Activated CD4-positive, CD25-positive, alpha-beta regulatory T cell treated with anti-CD3 and anti-CD28 coated beads, Interleukin-2, amount 50 U/mL, for 16 hours (primary cell): ENCODE results near the gene ANKMY1.
A peak's percentile ranks its signal among the peaks of the same experiment; 100 is the strongest.

Source experiments
- DNase-seq: peaks from one replicate; pipeline ENCODE4 v3.0.0-alpha.2; 2020; ENCODE audit warnings: low read depth, low spot score

The ANKMY1 gene

DNA sequence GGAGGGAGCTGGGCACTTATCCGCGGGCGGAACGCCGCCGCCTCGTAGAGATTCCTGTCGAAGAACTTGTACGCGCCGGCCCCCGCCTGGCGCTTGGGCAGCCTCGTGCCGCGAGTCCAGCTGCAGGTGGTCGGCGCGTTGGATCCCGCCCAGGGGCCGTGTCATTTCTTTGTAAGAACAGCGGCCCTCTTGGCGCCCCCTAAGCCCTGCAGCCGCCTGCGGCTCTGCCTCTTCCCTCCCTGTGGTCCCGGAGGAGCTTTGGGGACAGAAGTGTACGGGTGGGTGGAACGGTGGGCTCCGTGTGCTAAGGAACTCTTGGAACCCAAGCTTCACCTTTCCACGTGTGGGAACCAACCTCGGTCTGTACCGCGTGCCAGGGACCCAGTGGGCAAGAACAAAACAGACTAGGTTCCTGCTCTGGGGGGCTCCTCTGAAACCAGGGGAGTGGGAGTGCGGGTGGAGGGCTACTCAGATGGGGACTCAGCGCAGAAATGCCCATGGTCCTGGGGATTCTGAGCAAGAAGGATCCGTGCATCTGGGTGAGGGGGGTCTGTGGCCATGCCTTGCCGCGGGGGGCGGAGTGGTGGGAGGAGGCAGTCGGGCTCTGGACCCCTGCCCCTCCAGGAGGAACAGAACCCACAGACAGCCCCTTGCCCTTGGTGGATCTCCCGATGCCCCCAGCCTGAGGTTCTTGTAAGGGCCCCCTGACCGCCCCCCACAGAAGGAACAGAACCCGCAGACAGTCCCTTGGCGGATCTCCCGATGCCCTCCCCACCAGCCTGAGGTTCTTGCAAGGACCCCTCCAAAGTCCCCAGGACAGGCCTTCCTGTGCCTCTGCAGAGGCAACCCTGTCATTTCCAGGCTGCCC is 120.9 kb downstream of the ANKMY1 start:
- DNase-seq, result no peak

DNA sequence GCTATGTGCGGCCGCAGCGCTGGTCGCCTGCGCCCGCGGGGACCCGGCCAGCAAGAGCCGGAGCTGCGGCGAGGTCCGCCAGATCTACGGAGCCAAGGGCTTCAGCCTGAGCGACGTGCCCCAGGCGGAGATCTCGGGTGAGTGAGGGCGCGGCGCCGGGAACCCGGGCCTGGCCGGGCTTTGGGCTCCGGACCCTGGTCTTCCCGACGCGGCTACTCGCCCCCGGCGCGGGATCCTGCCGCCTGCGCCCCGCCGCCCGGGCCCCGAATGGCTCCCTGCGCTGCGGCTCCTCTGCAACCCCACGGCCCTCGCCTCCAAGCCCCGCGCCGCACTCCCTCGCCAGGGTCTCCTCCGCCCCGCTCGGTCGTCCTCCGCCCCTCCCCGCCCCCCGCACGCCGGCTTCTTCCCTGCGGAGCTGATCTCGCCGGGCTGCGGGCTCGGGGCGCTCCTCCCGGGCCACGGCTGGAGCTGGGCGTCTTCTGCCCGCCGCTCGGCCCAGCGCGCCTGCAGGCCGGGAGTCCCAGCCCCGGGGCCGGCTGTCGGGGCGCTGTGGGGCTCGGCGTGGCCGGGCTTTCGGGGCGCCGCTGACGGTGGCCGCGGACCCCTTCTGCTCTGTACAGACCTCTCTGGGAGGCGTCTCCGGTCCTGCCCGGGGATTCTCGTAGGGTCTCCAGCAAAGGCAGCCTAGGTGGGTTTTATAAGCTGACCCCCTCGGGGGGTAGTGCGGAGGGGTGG is 121.7 kb downstream of the ANKMY1 start:
- no peak for DNase-seq

DNA sequence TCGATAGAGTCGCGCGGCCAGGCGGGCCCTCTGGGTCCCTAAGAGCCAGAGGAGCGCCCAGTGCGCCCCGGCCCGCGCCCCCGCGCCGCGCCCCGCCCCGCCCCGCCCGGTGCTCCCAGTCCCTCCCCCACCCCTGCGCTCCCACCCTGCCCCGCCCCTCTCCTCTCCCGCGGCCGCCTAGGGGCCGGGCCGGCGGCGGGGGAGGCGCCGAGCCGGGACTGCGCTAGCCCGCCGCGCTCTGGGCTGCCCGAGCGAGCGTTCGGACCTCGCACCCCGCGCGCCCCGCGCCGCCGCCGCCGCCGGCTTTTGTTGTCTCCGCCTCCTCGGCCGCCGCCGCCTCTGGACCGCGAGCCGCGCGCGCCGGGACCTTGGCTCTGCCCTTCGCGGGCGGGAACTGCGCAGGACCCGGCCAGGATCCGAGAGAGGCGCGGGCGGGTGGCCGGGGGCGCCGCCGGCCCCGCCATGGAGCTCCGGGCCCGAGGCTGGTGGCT is 122.3 kb downstream of the ANKMY1 start, which contains the start of gene GPC1:
TSS of gene GPC1 (plus strand) at position 207 of the 491 bp plus-strand sequence. CDS start at position 463, 256 bp downstream.
- DNase-seq, result no peak

DNA sequence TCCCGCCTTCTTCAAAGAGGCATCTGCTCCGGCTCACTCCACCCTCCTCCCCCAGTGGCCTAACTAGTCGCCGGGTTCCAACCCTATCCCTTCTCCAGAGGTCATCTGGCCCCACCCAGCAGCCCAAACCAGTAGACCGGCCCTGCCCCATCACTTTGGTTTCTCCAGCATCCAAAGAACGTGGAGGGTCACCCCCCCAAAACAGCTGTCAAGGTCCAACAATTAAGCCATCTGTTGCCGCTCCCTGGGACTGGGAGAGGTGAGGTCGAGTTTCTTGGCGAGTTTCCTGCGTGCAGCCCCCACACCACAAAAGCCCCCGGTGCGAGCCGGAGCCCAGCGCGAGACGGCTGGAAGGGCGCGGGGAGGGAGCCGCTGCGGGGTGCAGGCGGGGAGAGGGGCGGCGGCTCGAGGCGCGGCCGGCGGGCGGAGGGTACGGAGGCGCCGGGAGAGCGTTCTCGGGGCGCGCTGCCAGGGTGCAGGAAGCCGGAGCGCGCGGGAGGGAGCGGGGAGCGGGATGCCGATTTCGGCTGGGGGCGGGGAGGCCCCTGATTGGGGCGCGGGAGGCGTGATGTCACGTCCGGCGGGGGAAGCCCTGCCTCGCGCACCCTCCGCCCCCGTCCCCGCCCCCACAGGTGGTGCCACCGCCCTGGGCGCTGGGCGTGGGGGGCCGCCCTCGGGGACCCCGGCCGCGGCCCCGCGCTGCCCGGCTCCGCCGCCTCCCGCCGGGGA is 122.9 kb downstream of the ANKMY1 start:
- peak; percentile 72 for DNase-seq

DNA sequence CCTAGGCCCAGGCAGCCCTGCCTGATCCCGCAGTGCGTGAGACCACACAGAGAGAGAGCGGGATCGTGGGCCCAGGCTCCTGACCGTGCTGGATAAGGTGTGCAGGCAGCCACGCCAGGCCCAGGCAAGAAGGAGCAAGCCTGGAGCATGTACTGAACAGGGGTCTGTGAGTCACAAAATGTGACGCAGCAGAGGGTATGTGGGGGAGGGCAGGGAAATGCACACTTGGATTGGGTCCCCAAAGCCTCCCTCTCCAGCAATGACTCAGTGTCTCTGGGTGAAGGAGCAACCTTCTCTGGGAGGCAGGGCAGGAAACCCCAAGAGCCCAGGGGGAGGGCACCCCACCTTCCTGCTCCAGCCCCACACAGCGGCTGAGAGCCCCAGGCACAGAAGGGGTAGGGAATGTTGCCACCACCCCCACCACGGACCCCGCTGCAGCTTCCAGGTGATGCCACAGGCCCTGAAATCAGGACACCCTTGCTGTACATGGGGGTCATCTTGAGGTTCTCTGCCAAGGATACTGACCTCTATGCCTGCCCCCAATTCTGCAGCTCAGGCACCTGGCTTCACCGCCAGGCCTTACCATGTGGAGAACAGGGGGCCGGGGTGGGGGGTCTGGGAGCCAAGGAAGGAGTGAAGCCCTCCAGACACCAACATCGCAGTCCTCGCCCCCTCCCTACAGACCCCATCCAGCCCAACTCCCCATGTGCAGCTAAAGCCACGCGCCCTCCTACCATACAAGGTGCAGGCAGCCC is 123.6 kb downstream of the ANKMY1 start:
- no peak for DNase-seq

DNA sequence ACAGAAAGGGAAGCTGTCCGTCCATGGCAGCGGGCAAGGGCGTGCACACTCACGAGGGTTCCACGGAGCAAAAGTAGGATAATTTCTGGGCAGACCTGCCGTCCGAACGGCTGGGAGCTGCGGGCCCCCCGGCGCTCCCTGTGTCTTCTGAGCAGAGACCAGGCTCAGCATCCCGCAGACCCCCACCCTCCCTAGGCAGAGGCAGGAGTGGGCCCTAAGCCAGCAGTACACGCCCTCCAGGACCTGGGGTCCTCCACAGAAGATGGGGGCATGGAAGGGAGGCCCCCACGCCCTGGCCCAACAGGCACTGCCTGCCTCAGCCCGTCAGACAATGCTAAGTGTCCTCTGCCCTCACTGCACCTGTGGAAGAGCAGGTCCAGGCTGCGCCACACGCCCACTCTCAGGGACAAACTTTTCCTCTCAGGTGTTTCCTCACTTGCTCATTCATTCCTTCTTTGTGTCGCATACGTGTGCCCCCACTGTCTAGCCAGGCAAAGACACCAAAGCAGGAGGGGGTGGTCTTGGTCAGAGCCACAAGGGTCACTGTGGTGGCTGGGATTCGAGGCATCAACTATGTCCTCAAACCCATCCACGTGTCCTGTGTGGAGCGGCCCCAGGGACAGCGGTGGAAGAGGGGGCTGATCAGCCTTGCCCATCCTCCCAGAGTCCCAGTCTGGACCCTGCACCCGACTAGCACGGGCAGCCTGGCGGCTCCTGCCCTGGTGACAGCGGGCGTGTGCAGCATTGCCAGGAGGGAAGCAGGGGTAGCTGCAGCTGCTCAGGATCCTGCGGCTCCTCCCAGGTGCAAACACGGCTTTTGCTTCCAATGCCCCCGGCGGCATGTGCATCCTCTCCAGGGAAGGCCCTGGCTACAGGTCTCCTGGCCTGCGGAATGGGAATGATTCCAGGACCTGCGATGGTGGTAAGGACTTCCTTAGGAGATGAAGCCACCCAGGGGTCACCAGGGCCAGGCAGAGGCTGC is 124.7 kb downstream of the ANKMY1 start:
- DNase-seq, result no peak

DNA sequence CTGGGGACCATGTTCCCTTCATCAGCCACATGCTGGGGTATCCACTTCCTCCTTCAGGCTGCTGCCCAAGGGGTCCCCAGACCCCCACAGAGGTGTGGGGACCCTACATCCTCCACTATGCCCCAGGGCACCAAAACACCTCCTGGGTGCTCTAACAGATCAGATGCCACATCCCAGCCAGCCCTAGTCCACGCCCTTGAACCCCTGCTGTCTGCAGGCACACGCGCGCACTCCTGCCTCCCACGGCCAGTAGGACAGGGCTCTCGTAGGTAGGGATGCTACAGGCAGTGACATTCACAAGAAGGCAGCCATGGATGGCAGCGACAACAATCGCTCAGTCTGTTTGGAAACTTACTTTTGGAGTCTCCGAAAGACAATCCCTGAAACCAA is 125.4 kb downstream of the ANKMY1 start:
- DNase-seq, result no peak

DNA sequence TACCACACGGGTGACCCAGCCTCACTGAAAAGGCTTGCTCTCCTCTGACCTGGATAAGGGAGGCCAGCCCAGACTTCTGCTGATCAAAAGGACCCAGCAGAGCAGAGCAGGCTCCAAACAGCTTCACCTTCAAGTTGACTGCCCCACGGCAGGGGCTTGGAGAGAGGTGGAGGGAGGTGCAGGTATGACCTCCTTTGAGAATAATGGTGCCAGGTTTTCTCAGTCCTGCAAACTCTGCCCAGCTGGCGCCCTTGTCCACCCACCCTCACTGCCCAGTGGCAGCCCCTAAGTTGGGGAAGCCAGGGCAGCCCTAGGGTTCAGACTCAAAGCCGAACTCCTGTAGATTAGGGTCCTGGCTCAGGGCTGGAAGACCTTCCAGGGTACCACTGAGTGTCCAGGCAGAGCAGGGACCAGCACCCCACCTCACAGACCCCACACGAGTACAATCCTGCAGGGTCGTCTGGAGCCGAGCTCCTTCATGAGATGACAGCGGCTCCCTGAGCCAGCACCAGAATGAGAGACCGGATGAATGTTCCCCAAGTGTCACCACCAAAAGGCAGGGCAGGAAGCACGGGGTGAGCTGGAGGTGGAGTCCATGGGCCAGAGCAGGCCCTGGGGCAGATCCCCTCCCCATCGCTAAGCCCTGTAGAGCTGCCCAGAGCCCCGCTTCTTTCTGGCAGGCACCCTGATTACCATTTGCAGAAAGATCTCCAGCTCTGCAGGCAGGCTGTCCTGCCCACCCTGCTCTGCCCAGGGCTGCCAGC is 125.9 kb downstream of the ANKMY1 start:
- no peak for DNase-seq

DNA sequence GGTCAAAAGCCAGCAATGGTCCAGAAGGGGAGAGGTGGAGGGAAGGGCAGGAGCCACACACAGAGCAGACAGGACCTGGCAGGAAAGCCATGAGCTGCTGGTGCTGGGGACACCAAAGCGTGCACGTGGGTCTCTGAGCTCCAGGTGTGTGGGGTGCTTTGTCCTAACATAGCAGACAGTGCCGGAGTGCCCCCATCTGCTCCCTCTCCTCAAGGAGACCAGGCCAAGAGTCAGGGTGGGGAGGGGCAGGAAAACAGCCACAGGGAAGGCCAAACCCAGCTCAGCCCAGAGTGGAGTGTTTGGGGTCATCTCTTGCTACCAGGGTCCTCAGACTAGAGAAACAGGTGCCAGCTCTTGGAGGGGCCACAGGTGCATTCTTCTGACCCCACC is 126.5 kb downstream of the ANKMY1 start:
- DNase-seq, result no peak

DNA sequence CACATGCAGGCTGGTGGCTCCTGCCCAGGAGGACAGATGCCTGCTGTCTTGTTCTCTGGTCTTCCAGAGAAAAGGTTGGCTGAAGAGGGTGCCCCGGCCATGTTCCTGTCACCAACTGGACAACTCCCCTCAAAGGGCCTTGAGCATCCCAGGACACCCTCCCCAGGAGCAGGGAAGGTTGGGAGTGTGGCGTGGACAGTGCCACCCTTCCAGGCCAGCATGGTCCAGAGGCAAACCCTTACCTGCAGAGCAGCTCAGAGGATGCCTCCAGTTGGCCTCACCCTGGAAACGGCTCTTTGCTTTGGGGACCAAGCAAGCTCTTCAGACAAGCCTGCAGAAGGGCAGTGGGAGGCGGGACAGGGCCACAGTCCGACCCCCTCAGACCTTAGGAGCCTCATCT is 127.2 kb downstream of the ANKMY1 start:
- no peak for DNase-seq

DNA sequence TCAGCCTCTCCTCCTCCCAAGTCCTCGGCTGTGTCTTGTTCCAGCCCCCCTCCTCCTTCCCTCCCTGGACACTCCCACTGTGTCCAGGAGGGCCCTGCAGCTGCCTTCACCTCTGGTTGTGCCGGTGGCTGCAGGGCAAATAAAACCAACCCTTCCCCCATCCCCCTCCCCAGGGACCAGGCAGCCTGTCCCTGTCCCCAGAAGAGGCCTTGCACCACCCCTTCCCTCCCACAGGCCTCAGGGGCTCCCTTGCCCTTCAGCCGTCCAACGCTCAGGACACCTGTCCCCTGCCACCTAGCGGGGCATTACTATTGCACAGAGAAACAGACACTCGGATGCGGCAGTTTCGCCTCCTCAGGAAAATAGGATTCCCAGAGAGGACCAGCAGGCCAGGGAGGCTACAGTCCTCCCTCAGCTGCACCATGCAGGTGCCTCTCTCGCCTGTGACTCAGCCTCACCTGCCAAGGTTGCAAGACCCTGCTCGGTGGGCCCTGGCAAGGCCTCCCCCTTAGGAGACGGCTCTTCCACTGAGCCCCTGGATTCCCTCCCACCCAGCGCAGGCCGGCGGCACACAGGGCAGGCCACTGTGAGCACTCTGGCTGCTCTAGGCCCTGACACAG is 127.8 kb downstream of the ANKMY1 start:
- DNase-seq, result no peak
